LNCAP (cell line): Measurements from ENCODE around the gene NAV2.

Experiments
- CTCF ChIP-seq: fragments of 450-650 bp; IDR thresholded peaks from 2 replicates; pipeline ENCODE4 v1.5.1; 2017; ENCODE audit warnings: mild to moderate bottlenecking

The NAV2 gene

DNA sequence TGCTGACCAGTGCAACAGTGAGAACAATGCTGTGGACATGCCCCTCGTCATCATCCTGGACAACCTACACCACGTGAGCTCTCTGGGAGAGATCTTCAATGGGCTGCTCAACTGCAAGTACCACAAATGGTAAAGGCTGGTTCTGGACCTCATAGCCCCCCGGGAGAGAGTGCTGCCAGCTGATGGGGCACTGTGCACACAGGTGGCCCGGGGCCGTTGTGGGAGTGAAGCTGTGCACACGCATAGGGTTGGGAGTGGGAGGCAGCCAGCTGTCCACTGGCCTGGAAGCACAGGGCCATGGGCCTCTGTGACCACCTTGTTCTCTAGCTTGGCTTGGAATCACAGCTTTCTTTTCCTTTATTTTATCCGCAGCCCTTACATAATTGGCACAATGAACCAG is 390.6 kb downstream of the NAV2 start:
- TF ChIP-seq CTCF = no peak

GRCh38 chr11:20105427-20105826 is 392.8 kb downstream of the NAV2 start:
- no peak for TF ChIP-seq CTCF

GRCh38 chr11:20109731-20110445 is 397.3 kb downstream of the NAV2 start:
- TF ChIP-seq CTCF = no peak

- peak; percentile 87 for TF ChIP-seq CTCF
Measured at GRCh38 chr11:20110908-20111669, 398.5 kb downstream of the NAV2 start.

GRCh38 chr11:20111871-20112270 is 399.2 kb downstream of the NAV2 start:
- TF ChIP-seq CTCF = no peak

- TF ChIP-seq CTCF = no peak
Measured at GRCh38 chr11:20112291-20113148, 399.9 kb downstream of the NAV2 start.

- TF ChIP-seq CTCF = no peak
Measured at GRCh38 chr11:20113149-20113438, 400.5 kb downstream of the NAV2 start.
